SK-N-SH treated with all-trans-retinoic acid at 6 μM for 48 hours (cell line): Measurements from ENCODE around the gene UST.

ENCODE experiments used
- ATAC-seq: fragments of 200-7000 bp; cut with Tn5 transposase; 3 replicates; pipeline ENCODE4 v1.9.1; 2020; ENCODE audit warnings: mild to moderate bottlenecking, moderate library complexity
- BACH2 ChIP-seq: fragments of 250-450 bp; sonication (Bioruptor Pico); IDR thresholded peaks from 2 replicates; pipeline ENCODE4 v1.9.0; 2021; ENCODE audit warnings: mild to moderate bottlenecking, borderline replicate concordance
- CSDC2 ChIP-seq: fragments of 250-450 bp; sonication (Bioruptor Pico); IDR thresholded peaks from 2 replicates; pipeline ENCODE4 v1.5.0; 2020; ENCODE audit warnings: mild to moderate bottlenecking, moderate library complexity
- ESRRG ChIP-seq: fragments of 250-450 bp; sonication (Bioruptor Pico); IDR thresholded peaks from 2 replicates; pipeline ENCODE4 v1.6.1; 2021; ENCODE audit warnings: mild to moderate bottlenecking
- GLIS3 ChIP-seq: fragments of 250-450 bp; sonication (Bioruptor Pico); IDR thresholded peaks from 2 replicates; pipeline ENCODE4 v1.5.0; 2020; ENCODE audit warnings: mild to moderate bottlenecking, moderate library complexity
- ISL1 ChIP-seq: fragments of 250-450 bp; sonication (Bioruptor Pico); IDR thresholded peaks from 2 replicates; pipeline ENCODE4 v2.1.2; 2022; ENCODE audit warnings: mild to moderate bottlenecking, moderate library complexity
- OSR1 ChIP-seq: fragments of 250-450 bp; sonication (Bioruptor Pico); IDR thresholded peaks from 2 replicates; pipeline ENCODE4 v1.8.0; 2022; ENCODE audit warnings: moderate library complexity, mild to moderate bottlenecking, inconsistent platforms
- PPARA ChIP-seq: fragments of 250-450 bp; sonication (Bioruptor Pico); IDR thresholded peaks from 2 replicates; pipeline ENCODE4 v1.5.0; 2020; ENCODE audit warnings: mild to moderate bottlenecking, borderline replicate concordance
- RARB ChIP-seq: fragments of 250-450 bp; sonication (Bioruptor Pico); IDR thresholded peaks from 2 replicates; pipeline ENCODE4 v1.8.0; 2021; ENCODE audit warnings: mild to moderate bottlenecking, moderate library complexity
- SNAI2 ChIP-seq: fragments of 250-450 bp; sonication (Bioruptor Pico); IDR thresholded peaks from 2 replicates; pipeline ENCODE4 v1.5.0; 2020; ENCODE audit warnings: mild to moderate bottlenecking, moderate library complexity
- TOX ChIP-seq: fragments of 250-450 bp; sonication (Bioruptor Pico); IDR thresholded peaks from 2 replicates; pipeline ENCODE4 v1.8.0; 2021; ENCODE audit warnings: mild to moderate bottlenecking, moderate library complexity, borderline replicate concordance
- TSHZ2 ChIP-seq: fragments of 250-450 bp; sonication (Bioruptor Pico); IDR thresholded peaks from 2 replicates; pipeline ENCODE4 v1.5.0; 2020; ENCODE audit warnings: mild to moderate bottlenecking, moderate library complexity
- ZC3H10 ChIP-seq: fragments of 250-450 bp; sonication (Bioruptor Pico); IDR thresholded peaks from 2 replicates; pipeline ENCODE4 v1.5.1; 2021; ENCODE audit warnings: mild to moderate bottlenecking, moderate library complexity
- ZFP3 ChIP-seq: fragments of 250-450 bp; sonication (Bioruptor Pico); IDR thresholded peaks from 2 replicates; pipeline ENCODE4 v1.5.0; 2020; ENCODE audit warnings: mild to moderate bottlenecking, moderate library complexity
- ZFP30 ChIP-seq: fragments of 450-650 bp; formaldehyde crosslinking; IDR thresholded peaks from 2 replicates; pipeline ENCODE4 v1.5.0; 2022; ENCODE audit warnings: mild to moderate bottlenecking, moderate library complexity
- ZNF565 ChIP-seq: fragments of 450-650 bp; formaldehyde crosslinking; conservative IDR thresholded peaks from 2 replicates; pipeline ENCODE4 v1.5.0; 2020; ENCODE audit warnings: low read depth, mild to moderate bottlenecking, moderate library complexity
- ZNF70 ChIP-seq: fragments of 450-650 bp; formaldehyde crosslinking; IDR thresholded peaks from 2 replicates; pipeline ENCODE4 v1.5.0; 2020; ENCODE audit warnings: mild to moderate bottlenecking, moderate library complexity
- ZNF8 ChIP-seq: fragments of 450-650 bp; formaldehyde crosslinking; IDR thresholded peaks from 2 replicates; pipeline ENCODE4 v1.5.0; 2020; ENCODE audit warnings: mild to moderate bottlenecking, moderate library complexity
- TF ChIP-seq, protein P1 (sequence below): fragments of 250-450 bp; sonication (Bioruptor Pico); IDR thresholded peaks from 2 replicates; pipeline ENCODE4 v1.8.0; 2021; ENCODE audit warnings: low read depth, mild to moderate bottlenecking, moderate library complexity, borderline replicate concordance
- TF ChIP-seq, protein P2 (sequence below): fragments of 250-450 bp; sonication (Bioruptor Pico); IDR thresholded peaks from 2 replicates; pipeline ENCODE4 v1.5.1; 2021; ENCODE audit warnings: mild to moderate bottlenecking, moderate library complexity
- TF ChIP-seq, protein P3 (sequence below): fragments of 250-450 bp; sonication (Bioruptor Pico); IDR thresholded peaks from 2 replicates; pipeline ENCODE4 v1.5.1; 2020; ENCODE audit warnings: low read depth, mild to moderate bottlenecking, moderate library complexity

Gene UST

GRCh38 chr6:148747145-148747470 lies 278 bp downstream of the UST start (continued):
- TF ChIP-seq, protein P1, sequence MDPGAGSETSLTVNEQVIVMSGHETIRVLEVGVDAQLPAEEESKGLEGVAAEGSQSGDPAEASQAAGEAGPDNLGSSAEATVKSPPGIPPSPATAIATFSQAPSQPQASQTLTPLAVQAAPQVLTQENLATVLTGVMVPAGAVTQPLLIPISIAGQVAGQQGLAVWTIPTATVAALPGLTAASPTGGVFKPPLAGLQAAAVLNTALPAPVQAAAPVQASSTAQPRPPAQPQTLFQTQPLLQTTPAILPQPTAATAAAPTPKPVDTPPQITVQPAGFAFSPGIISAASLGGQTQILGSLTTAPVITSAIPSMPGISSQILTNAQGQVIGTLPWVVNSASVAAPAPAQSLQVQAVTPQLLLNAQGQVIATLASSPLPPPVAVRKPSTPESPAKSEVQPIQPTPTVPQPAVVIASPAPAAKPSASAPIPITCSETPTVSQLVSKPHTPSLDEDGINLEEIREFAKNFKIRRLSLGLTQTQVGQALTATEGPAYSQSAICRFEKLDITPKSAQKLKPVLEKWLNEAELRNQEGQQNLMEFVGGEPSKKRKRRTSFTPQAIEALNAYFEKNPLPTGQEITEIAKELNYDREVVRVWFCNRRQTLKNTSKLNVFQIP = no peak
- TF ChIP-seq, all 23 proteins: peak for 0

- ATAC-seq = peak; percentile 40
- TF ChIP-seq BACH2 (CRISPR knock-in tag) (no peak), ZFP30 (CRISPR knock-in tag) (no peak), ZNF70 (CRISPR knock-in tag) (no peak), SNAI2 (CRISPR knock-in tag) (no peak), ZNF565 (CRISPR knock-in tag) (no peak), ZFP3 (CRISPR knock-in tag) (no peak), OSR1 (CRISPR knock-in tag) (no peak), CSDC2 (CRISPR knock-in tag) (no peak), ISL1 (CRISPR knock-in tag) (no peak), ZC3H10 (no peak)
- TF ChIP-seq, protein P2, sequence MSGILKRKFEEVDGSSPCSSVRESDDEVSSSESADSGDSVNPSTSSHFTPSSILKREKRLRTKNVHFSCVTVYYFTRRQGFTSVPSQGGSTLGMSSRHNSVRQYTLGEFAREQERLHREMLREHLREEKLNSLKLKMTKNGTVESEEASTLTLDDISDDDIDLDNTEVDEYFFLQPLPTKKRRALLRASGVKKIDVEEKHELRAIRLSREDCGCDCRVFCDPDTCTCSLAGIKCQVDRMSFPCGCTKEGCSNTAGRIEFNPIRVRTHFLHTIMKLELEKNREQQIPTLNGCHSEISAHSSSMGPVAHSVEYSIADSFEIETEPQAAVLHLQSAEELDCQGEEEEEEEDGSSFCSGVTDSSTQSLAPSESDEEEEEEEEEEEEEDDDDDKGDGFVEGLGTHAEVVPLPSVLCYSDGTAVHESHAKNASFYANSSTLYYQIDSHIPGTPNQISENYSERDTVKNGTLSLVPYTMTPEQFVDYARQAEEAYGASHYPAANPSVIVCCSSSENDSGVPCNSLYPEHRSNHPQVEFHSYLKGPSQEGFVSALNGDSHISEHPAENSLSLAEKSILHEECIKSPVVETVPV = no peak
- TF ChIP-seq, protein P3, sequence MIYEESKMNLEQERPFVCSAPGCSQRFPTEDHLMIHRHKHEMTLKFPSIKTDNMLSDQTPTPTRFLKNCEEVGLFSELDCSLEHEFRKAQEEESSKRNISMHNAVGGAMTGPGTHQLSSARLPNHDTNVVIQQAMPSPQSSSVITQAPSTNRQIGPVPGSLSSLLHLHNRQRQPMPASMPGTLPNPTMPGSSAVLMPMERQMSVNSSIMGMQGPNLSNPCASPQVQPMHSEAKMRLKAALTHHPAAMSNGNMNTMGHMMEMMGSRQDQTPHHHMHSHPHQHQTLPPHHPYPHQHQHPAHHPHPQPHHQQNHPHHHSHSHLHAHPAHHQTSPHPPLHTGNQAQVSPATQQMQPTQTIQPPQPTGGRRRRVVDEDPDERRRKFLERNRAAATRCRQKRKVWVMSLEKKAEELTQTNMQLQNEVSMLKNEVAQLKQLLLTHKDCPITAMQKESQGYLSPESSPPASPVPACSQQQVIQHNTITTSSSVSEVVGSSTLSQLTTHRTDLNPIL (CRISPR knock-in tag) = no peak
- TF ChIP-seq, protein P1 = no peak
These were observed 788 bp downstream of the UST start for GRCh38 chr6:148747471-148748165.

GRCh38 chr6:148749674-148750073 lies 2.8 kb downstream of the UST start:
- ATAC-seq = no peak
- no peak for TF ChIP-seq CSDC2 (CRISPR knock-in tag)
- TF ChIP-seq, protein P3 (CRISPR knock-in tag) = no peak
- no peak for TF ChIP-seq OSR1 (CRISPR knock-in tag)
- TF ChIP-seq ZNF70 (CRISPR knock-in tag) = no peak
- no peak for TF ChIP-seq ISL1 (CRISPR knock-in tag)
- TF ChIP-seq TOX (CRISPR knock-in tag) = no peak
- TF ChIP-seq ZFP3 (CRISPR knock-in tag) = no peak
- TF ChIP-seq, protein P2 = no peak
- TF ChIP-seq, protein P1 = no peak
- TF ChIP-seq GLIS3 (CRISPR knock-in tag) = no peak
- no peak for TF ChIP-seq ZNF565 (CRISPR knock-in tag)
- no peak for TF ChIP-seq BACH2 (CRISPR knock-in tag)
- no peak for TF ChIP-seq PPARA (CRISPR knock-in tag)
- TF ChIP-seq ZC3H10 = no peak
- no peak for TF ChIP-seq ESRRG (CRISPR knock-in tag)
- no peak for TF ChIP-seq TSHZ2 (CRISPR knock-in tag)
- no peak for TF ChIP-seq RARB (CRISPR knock-in tag)
- TF ChIP-seq ZNF8 (CRISPR knock-in tag) = no peak
- no peak for TF ChIP-seq SNAI2 (CRISPR knock-in tag)
- TF ChIP-seq, all 23 proteins: peak for 0
